ENCODE data around the gene ZBED6. TPM values are rescaled to one million over a fixed set of nuclear protein-coding genes. Genes with fewer than 3 reads are reported as not detected.
"Not testable (repeated sequence)": the region's sequence is repeated elsewhere in the genome, so short reads cannot be mapped to it uniquely, and the experiment has no call there.

The ZBED6 gene
- total RNA-seq, 3 donors from 2014 or later = 22.7 to 37.8 (median 28.8) TPM

- Histone ChIP-seq H3K4me3 (no peak overlapping the region), H3K36me3 (no peaks in the 10 kb centered on the region), H3K9me3 (no peaks in the 10 kb centered on the region), H3K4me1 (no peaks in the 10 kb centered on the region), H3K27me3 (no peaks in the 10 kb centered on the region), H3K27ac (no peak overlapping the region)
- TF ChIP-seq, protein P1, sequence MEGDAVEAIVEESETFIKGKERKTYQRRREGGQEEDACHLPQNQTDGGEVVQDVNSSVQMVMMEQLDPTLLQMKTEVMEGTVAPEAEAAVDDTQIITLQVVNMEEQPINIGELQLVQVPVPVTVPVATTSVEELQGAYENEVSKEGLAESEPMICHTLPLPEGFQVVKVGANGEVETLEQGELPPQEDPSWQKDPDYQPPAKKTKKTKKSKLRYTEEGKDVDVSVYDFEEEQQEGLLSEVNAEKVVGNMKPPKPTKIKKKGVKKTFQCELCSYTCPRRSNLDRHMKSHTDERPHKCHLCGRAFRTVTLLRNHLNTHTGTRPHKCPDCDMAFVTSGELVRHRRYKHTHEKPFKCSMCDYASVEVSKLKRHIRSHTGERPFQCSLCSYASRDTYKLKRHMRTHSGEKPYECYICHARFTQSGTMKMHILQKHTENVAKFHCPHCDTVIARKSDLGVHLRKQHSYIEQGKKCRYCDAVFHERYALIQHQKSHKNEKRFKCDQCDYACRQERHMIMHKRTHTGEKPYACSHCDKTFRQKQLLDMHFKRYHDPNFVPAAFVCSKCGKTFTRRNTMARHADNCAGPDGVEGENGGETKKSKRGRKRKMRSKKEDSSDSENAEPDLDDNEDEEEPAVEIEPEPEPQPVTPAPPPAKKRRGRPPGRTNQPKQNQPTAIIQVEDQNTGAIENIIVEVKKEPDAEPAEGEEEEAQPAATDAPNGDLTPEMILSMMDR (IDR thresholded peaks at IDR 0.05) = no peak
- TF ChIP-seq POLR2AphosphoS5 (IDR thresholded peaks at IDR 0.05) (no peak), POLR2A (IDR thresholded peaks at IDR 0.05) (no peak)
- no peak for DNase-seq (ENCODE audit: low spot score in 2 of 2)
- intact Hi-C loops (cut with DNase I; ENCODE audit: low total_unique reads) = no loop called here
Observed at GRCh38 chr1:203756036-203756435, 39.4 kb upstream of the ZBED6 start.

GRCh38 chr1:203758749-203759148 is 36.7 kb upstream of the ZBED6 start:
- intact Hi-C loops (cut with DNase I; ENCODE audit: low total_unique reads); H3K36me3 ChIP-seq: not testable (repeated sequence)

DNA sequence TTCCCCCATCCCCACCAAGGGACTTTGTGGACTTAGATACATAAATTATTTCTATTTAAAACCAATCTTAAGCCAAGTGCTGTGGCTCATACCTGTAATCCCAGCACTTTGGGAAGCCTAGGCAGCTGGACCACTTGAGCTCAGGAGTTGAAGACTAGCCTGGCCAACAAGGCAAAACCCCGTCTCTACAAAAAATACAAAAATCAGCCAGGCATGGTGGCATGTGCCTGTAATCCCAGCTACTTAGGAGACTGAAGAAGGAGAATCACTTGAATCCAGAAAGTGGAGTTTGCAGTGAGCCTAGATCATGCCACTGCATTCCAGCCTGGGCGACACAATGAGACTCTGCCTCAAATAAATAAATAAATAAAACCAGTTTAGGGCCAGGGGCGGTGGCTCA is 34.9 kb upstream of the ZBED6 start:
- H3K36me3 ChIP-seq = no peaks in the 10 kb centered on the region
- TF ChIP-seq POLR2A (IDR thresholded peaks at IDR 0.05) (no peak), POLR2AphosphoS5 (IDR thresholded peaks at IDR 0.05) (no peak)
- TF ChIP-seq, protein P1 (IDR thresholded peaks at IDR 0.05) = no peak
- no peaks in the 10 kb centered on the region for H3K4me1 ChIP-seq
- intact Hi-C loops (cut with DNase I; ENCODE audit: low total_unique reads) = no loop called here
- no peaks in the 10 kb centered on the region for H3K27me3 ChIP-seq
- no peaks in the 10 kb centered on the region for H3K9me3 ChIP-seq
- no peak for DNase-seq (ENCODE audit: low spot score in 2 of 2)
- H3K4me3 ChIP-seq = no peak overlapping the region
- no peak overlapping the region for H3K27ac ChIP-seq

More at GRCh38 chr1:203758749-203759148, 36.7 kb upstream of the ZBED6 start:
- H3K27me3 ChIP-seq; H3K27ac ChIP-seq; H3K4me3 ChIP-seq; H3K9me3 ChIP-seq; DNase-seq (ENCODE audit: low spot score in 2 of 2); H3K4me1 ChIP-seq: not testable (repeated sequence)

DNA sequence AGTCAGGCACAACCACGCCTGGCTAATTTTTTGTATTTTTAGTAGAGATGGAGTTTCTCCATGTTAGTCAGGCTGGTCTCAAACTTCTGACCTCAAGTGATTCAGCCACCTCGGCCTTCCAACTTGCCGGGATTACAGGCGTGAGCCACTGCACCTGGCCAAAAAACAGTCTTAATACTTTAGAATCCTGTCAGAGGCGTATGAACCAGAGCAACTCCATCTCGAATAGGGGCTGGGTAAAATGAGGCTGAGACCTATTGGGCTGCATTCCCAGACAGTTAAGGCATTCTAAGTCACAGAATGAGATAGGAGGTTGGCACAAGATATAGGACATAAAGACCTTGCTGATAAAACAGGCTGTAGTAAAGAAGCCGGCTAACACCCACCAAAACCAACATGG is 33.5 kb upstream of the ZBED6 start:
- intact Hi-C loops (cut with DNase I; ENCODE audit: low total_unique reads) = not testable (repeated sequence)

DNA sequence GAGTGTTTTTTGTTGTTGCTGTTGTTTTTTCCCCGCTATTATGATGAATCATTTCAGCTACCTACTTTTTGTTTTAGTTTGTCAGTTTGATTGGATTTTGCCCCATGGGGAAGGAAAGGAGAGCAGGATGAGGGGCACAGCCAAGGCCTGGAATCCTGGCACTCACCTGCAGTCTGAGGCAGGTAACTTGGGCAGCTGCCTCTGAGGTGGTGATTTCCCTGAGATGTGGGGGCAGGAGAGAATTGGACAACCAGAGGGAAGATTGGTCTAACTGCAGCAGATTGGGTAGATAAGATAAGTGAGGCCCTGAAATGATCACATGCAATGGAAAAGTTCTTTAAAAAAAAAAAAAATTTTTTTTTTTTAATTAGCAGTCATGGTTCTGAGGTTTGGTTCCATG is 31.9 kb upstream of the ZBED6 start:
- Histone ChIP-seq H3K4me1 (no peaks in the 10 kb centered on the region), H3K4me3 (no peak overlapping the region), H3K27ac (no peak overlapping the region), H3K36me3 (no peaks in the 10 kb centered on the region), H3K9me3 (no peaks in the 10 kb centered on the region), H3K27me3 (no peaks in the 10 kb centered on the region)
- intact Hi-C loops (cut with DNase I; ENCODE audit: low total_unique reads) = no loop called here
- TF ChIP-seq POLR2A (IDR thresholded peaks at IDR 0.05) = no peak
- TF ChIP-seq POLR2AphosphoS5 (IDR thresholded peaks at IDR 0.05) = no peak
- TF ChIP-seq, protein P1 (IDR thresholded peaks at IDR 0.05) = no peak
- no peak for DNase-seq (ENCODE audit: low spot score in 2 of 2)

More for the DNA sequence above, 33.5 kb upstream of the ZBED6 start:
- not testable (repeated sequence) for H3K9me3 ChIP-seq; H3K4me3 ChIP-seq; H3K27ac ChIP-seq; H3K27me3 ChIP-seq; DNase-seq (ENCODE audit: low spot score in 2 of 2); H3K36me3 ChIP-seq; H3K4me1 ChIP-seq

DNA sequence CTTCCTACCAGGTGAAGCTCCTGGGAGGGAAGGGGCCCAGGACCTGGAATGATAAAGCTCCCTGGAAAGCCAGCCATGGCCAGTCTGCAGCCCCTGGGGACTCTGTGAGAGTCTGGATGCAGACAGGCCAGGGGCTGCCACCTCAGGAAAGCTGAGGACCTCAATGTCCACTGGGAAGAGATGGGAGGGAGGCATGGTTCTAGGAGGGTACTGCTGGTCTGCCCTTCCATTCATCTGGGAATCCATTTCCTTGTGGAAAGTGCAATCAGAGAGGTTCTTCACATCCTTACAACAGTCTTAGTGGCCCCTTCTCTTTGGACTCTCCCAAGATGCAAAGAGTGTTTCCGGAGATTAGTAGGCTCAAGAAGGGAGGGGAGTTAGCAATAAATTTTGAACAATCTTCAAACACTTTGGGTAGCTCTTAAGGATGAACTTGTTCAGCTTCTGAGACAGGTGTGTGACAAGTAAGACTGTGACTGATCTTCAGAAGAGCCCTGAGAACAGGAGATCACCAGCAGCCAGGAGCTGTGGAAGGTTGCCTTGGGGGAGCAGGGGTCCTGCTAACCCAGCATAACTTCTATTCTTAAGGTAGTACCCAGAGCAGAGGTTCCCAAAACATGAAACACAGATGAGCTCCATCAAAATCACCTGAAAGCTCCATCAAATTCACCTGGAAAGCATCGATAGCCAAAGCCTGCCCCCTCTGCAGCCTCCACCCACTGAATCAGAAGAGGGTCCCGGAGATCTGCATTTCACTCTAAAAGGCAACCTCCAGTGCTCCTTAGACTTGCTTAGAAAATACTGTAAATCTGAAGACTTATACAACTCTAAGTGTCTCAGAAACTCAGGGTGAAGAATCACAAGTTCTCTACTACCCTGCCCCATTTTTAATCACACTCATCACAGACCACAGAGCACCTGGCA is 31.1 kb upstream of the ZBED6 start:
- TF ChIP-seq POLR2AphosphoS5 (IDR thresholded peaks at IDR 0.05) (no peak), POLR2A (IDR thresholded peaks at IDR 0.05) (no peak)
- TF ChIP-seq, protein P1 (IDR thresholded peaks at IDR 0.05) = no peak
- no peak overlapping the region for H3K4me3 ChIP-seq
- H3K4me1 ChIP-seq = no peaks in the 10 kb centered on the region
- H3K27ac ChIP-seq = peak overlapping the region in 1 of 2 donors; percentile 25
- no peaks in the 10 kb centered on the region for H3K36me3 ChIP-seq
- no peaks in the 10 kb centered on the region for H3K27me3 ChIP-seq
- intact Hi-C loops (cut with DNase I; ENCODE audit: low total_unique reads) = no loop called here
- H3K9me3 ChIP-seq = no peaks in the 10 kb centered on the region
- no peak for DNase-seq (ENCODE audit: low spot score in 2 of 2)
